Head of caudate nucleus (tissue), 42 donors: ENCODE data around the gene LSP1.

Source experiments
- DNase-seq, 42 donors: peaks; one replicate each; pipeline versions ENCODE4 v3.0.0 to v3.0.0-alpha.2; 2020 to 2021; ENCODE audit warnings: mixed read lengths in 7 of 42
- intact Hi-C: fragments of 100-400 bp; cut with DNase I; formaldehyde crosslinking; loops from one replicate; pipeline ENCODE4 v1.15.0; 2022

Gene LSP1

DNA sequence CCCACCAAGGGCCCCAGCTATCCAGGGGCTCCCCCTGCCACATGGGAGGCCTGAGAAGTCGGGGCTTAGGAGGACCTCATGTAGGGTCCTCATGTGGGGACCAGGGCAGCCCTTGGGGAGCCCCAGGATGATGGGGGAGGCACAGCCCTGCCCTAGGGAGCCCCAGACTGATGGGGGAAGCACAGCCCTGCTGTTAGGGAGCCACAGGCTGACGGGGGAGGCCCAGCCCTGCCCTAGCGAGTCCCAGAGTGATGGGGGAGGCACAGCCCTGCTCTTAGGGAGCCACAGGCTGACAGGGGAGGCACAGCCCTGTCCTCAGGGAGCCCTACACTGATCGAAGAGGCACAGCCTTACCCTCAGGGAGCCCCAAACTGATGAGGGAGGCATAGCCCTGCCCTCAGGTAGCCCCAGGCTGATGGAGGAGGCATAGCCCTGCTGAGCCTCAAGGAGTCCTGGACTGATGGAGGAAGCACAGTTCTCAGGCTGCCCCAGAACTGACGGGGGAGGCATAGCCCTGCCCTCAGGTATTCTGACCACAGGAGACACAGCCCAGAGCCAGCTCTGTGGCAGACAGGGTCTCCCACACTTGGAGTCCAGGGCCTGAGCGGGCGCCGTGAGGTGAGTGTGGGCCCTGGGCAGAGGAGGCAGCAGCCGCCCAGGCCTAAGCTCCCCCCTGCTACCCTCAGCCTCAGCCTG lies 28.0 kb downstream of the LSP1 start:
- intact Hi-C loops: loop anchor here (10.0 kb wide), 1 partner anchor 264 kb away; no protein-coding TSS in a partner anchor
- peak in 4 of 42 donors; percentile 4 to 42 (median 13) for DNase-seq

DNA sequence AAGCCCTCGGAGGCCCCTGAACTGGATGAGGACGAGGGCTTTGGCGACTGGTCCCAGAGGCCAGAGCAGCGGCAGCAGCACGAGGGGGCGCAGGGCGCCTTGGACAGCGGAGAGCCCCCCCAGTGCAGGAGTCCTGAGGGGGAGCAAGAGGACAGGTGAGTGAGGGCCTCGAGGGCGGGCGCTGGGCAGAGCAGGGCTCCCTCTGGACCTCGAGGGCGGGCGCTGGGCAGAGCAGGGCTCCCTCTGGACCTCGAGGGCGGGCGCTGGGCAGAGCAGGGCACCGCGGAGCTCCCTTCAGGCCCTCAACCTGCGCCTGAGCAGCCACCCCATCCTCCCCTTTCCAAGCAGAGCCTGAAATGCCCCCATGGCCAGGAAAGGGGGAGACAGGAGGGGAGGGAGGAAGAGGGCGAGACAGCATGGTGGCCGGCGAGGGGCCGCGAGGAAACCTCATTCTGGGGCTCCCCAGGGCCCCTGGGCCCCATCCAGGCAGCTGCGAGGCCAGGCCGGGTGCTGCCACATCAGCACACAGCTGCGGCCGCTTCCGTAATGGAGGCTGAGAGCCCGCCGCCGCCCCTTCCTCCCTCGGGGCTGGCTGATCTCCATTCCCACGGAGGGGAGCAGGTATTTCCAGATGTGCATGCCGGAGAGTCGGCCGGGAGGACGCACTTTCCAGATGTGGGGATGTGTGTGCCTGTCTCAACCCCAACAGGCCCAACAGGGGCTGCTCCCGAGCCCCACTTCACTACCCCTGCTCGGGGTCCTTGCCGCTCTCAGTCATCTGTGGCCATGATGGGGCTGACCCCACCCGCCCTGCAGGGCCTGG lies 28.8 kb downstream of the LSP1 start:
- intact Hi-C loops: loop anchor here (10.0 kb wide), 1 partner anchor 263 kb away; no protein-coding TSS in a partner anchor

DNA sequence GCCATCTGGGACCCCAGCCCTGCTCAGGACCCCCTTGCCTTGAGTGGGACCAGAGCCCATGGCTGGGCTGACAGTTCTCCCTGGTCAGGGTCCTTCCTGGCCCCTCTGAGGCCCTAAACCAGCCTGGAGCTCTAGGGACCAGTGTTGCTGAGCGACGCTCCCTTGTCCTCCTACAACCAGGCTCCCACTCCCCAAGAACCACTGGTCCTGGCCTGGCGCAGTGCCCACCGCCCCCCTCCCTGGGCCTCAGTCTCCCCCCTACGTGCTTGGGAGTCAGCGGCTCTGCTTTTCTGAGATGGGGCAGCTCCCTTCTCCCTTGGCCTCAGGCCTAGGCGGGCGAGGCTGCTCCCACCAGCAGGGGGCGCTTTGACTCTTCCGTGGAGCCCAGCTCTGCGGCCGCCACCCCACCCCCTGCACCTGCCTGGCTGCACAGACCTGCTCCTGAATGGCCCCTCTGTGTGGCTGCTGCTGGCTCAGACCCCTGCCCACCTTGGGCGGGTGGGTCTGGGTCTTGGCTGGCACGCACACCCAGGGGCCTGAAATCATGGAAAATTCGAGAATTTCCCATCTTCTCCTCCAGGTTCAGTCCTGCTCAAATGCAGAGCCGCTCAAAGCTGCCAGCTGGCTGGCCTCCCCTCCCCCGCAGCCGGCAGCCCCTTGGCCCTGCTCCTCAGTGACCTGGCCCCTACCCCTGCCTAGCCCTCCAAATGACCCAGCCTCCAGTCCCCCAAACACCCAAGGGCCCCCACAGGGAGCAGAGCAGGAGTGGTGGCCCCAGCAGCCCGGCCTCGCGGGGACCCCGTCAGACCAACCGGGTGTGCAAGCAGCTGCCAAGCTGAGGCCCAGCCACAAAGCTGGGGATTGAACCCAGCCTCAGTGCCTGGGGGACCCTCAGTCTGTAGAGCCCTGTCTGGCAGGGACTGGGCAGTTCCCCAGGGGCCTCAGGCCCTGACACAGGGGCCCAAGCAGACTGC lies 29.7 kb downstream of the LSP1 start:
- intact Hi-C loops: loop anchor here (10.0 kb wide), 1 partner anchor 262 kb away; no protein-coding TSS in a partner anchor
- DNase-seq: peak; percentile 28 to 88 (median 78)

More for the DNA sequence above, 28.8 kb downstream of the LSP1 start:
- peak in 6 of 42 donors; percentile 9 to 39 (median 18) for DNase-seq

DNA sequence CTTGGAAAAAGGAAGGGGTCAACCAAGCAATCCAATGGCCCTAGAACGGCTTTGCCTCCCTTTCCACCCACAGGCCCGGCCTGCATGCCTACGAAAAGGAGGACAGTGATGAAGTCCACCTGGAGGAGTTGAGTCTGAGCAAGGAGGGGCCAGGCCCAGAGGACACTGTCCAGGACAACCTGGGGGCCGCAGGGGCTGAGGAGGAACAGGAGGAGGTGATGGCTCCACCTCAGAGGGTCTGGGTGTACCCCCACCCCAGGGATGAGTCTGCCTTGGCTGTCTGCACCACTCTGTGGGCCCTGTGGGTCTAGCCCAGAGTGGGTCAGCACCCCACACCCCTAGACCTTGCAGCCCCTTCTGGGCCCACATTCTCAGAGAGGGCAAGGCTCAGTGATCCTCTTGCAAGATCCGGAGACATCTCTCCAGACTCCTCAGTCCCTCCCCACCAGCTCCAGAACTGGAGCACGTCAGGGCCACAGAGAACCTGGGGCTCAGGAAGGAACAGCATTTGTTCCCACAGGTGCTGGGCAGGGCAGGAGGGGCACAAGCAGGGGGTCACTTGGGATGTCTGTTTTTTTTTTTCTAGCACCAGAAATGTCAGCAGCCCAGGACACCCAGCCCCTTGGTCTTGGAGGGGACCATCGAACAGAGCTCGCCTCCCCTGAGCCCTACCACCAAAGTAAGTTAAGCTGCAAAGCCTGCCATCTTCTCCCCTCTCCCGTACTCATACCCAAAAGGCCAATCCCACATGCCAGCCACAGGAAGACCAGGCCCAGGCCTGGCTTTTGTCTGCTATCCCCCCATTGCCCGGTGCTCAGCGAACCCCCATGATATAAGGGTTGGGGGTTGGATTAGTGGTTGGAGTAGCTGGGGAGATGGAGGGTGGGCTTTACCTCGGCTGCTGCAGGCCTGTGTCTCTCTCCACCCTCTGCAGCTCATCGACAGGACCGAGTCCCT lies 30.7 kb downstream of the LSP1 start:
- peak in 5 of 42 donors; percentile 7 to 28 (median 13) for DNase-seq
- intact Hi-C loops: loop anchor here (10.0 kb wide), 1 partner anchor 261 kb away; no protein-coding TSS in a partner anchor

DNA sequence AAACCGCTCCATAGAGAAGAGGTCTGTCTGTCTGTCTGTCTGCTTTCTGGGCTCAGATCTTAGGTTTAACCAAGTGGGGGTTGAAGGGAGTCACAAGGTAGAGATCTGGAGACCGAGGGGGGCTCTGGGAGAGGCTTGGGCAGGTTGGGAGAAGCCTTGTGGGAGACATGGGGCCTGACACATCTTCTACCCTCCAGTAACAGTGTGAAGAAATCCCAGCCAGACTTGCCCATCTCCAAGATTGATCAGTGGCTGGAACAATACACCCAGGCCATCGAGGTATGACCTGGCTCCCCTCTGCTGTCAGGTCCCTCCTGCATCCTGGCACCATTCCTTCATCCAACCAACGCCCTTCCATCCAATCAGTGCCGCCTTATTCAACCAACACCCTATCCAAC lies 31.4 kb downstream of the LSP1 start:
- intact Hi-C loops: loop anchor here (10.0 kb wide), 1 partner anchor 260 kb away; no protein-coding TSS in a partner anchor
- peak in 4 of 42 donors; percentile 2 to 19 (median 8) for DNase-seq

DNA sequence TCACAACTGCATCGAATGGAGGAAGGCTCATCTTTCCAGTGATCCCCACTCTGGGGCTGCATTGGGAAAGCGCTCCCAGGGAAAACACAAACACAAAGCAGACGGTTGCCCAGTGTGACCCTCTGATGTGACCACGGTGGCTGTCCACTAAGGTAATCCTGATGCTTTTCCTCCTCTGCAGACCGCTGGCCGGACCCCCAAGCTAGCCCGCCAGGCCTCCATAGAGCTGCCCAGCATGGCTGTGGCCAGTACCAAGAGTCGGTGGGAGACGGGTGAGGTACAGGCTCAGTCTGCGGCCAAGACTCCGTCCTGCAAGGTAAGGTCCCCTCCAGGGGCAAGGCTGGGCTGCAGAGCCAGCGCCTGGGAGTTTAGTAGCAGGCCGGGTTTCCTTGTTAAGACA lies 33.7 kb downstream of the LSP1 start:
- peak in 2 of 42 donors; percentile 2 to 9 for DNase-seq
- intact Hi-C loops: loop anchor here (10.0 kb wide), 1 partner anchor 258 kb away; no protein-coding TSS in a partner anchor

DNA sequence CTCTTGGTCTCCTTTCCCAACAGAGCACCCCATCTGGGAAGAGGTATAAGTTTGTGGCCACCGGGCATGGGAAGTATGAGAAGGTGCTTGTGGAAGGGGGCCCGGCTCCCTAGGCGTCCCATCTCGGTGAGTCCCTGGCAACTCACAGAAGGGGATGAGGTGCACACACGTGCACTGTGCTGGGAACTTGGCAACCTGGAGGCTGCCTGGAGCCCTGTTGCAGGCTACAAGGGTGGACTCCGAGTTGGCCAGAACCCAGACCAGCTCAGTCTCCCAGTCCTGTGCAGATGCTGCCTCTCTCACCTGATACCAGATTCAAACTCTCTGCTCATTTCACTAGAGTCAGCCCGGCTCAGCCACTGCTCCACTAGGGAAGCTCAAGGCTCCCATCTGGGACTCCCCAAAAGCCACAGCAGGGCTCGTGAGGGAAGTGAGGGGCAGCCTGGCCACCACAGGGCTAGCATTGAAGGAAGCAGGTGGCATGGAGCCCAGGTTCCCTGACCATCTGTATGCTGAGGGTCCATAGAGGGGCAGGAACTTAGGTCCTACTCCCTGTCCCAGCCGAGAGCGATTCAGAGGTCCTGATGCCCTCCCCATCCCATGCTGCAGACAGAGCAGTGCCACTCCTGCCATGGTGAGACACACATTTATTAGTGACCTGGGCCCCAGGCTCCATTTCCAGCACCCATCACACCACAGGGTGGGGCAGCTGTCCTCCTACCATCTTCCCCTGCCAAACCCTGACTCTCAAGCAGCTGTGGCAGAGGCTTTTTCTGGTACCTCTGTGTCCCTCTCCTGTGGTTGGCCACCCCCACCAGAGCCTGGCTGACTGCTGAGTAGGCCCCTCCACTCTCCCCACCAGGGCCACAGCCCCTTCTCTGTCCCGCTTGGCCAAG lies 34.8 kb downstream of the LSP1 start:
- intact Hi-C loops: loop anchor here (10.0 kb wide), 1 partner anchor 257 kb away; no protein-coding TSS in a partner anchor

DNA sequence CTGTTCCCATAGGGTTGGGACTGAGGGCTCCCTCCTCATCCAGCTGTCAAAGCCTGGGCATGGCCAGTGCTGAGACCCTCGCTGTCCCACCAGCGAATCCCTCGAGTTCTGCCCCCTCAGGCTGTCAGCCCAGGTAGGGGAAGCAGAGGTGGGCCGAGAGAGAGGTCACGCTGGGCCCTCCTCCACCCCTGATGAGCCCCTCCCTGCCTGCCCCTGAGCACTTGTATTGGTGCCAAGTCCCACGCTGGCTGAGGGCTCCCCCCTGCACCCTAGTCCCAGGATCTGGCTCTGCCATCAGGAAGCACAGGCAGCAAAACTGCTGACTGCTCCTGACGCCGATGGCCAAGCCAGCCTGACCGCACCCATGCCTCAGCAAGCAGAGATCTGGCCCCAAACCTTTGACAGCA lies 35.5 kb downstream of the LSP1 start:
- peak in 1 of 42 donors; percentile 10 for DNase-seq
- intact Hi-C loops: loop anchor here (10.0 kb wide), 1 partner anchor 256 kb away; no protein-coding TSS in a partner anchor

More for the DNA sequence above, 34.8 kb downstream of the LSP1 start:
- peak in 1 of 42 donors; percentile 11 for DNase-seq

DNA sequence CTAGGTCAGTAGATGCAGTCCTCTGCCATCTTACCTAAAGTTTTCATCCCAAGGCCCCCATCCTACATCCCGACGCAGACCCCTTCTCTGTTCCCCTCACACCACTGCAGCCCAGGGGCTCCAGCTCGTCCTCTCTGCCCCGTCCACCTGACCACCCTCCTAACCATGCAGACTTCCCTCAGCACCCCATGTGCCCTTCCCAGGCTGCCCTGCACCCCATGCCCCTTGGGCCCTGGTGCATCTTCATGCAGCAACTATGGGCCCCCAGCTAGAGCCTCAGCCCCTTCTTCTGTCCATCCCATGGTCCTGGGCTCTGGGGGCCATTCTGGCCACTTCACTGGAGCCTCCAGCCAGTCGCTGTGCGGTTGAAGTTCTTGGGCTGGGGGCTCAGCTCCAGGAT lies 35.9 kb downstream of the LSP1 start:
- intact Hi-C loops: loop anchor here (10.0 kb wide), 1 partner anchor 256 kb away; no protein-coding TSS in a partner anchor
- no peak for DNase-seq

DNA sequence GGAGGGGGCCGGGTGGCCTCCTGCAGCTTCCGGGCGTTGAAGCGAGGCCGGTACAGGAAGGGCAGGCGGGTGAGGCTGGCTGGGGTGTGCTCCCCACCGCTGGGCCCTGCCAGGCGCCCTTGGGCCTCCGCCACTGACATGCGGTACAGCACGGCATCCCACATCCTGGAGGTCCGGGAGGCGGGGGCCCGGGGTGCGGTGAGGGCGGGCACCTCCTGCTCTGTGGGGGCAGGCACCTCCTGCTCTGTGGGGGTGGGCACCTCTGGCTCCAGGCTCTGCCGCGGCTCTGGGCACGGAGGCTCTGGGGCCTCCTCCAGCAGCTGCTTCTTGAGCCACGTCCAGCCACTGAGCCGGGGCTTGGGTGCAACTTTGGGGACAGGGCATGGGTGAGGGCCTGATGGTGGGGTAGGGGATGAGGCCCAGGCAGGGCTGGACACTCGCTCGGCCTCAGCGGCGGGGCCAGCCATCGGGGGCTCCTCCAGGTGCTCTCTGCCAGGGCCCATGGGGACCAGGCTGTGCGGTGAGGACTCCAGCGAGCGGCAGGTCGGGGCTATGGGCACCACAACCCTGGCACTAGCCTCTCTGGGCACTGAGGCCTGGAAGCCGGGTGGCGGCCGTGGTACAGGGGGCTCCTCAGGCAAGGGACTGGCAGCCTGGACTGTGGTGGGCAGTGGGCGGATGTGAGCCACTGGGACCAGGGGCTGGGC lies 36.5 kb downstream of the LSP1 start:
- intact Hi-C loops: loop anchor here (10.0 kb wide), 1 partner anchor 255 kb away; no protein-coding TSS in a partner anchor
- peak in 1 of 42 donors; percentile 11 for DNase-seq

DNA sequence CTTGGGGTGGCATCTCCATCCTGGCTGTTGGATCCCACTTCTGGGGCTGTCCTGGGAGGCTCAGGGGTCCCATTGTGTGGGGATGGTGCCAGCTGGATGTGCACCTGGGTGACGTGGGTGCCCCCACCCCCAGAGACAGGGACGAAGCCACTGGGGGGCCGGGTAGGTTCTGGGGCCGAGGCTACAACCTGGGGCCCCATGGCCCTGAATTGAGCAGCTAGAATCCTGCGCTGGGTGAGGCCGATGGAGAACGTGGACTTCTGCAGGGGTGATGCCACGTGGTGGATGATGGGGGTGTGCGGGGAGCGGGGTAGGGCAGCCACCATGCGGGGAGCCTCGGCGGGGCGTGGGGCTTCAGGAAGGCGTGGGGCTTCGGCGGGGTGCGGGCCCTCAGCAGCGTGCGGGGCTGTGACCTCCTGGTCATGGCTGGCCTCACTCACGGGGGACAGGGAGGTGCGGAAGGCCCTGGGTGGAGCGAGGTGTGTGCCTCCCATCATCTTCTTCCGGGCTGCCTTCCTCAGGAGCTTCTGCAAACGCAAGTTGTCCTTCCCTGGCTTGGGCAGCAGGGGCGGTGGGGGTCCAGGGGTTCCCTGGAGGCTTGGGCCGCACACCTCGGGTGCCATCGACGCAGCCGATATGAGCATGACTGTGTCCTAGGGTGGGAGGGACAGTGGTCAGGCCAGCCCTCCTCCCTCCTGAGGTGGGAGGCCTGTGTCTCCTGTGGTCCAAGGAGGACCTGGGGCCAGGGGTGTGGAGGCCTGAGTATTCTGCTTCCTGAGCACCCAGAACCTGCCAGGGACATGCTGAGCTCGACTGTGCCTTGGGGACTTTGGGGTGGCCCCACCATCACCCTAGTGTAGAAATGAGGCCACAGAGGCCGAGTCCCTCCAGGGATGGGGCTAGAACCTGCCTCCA lies 37.3 kb downstream of the LSP1 start:
- intact Hi-C loops: loop anchor here (10.0 kb wide), 1 partner anchor 255 kb away; no protein-coding TSS in a partner anchor
- DNase-seq: peak in 1 of 42 donors; percentile 7

DNA sequence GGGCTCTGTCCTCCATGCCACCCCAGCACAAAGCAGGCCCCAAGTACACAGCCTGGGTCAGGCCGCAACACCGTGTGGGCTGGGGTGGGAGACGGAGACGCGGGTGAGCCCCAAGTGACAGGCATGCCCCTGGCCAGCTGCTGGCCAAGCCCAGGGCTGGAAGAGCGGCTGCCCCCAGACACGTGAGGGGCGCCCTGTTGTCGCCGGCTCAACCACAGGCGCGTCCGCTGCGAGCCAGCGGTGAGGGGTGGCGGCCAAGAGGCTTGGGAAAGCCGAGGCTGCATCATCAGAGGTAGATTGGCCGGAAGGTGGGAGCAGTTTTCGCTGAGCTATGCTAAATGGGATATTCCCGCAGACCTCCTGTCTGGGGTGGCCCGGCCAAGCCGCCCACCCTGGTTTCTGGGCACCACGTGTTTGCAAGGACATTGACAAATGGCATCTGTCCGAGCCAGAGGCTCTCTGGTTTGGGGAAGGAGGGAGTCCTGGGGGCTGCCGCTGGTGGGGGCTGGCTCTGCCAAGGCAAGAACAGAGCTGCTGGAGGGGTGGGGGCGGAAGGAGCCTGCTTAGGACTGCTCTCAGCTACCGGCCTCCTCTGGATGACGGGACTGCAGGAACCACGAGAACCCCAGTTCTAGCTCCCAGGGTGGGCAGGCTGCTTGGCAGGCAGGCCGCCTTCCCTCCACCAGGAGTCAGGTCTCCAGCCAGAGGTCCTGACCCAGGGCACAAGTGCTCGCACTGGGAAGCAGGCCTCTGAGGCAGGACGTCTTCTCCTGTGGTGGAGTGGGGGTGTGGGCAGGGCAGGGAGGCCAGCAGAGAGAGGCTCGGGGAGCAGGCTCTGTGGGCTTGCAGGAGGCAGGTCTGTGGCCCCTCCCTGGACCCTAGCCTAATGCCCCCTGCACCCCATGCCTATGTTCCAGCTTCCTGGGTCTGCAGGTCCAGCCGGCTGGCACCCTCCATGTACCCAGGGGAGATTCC lies 38.3 kb downstream of the LSP1 start:
- intact Hi-C loops: no loop called here
- DNase-seq: no peak

DNA sequence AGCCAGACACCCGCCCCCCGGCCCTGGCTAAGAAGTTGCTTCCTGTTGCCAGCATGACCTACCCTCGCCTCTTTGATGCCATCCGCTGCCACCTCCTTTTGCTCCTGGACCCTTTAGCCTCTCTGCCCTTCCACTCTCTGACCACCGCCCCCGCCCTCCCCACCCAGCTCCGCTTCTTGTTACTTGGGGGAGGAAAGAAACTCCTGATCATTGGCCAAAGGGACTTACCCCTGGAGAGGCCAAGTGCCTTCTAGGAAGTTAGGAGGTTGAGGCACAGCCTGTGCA lies 38.9 kb downstream of the LSP1 start, which contains the start of gene PRR33:
Gene PRR33, minus strand, starts transcription at position 65 of the 285 bp plus-strand sequence. CDS start 1,311 bp downstream, outside the sequence.
- DNase-seq: no peak
- intact Hi-C loops: no loop called here
